Gastroesophageal sphincter (tissue), 4 donors: ENCODE measurements around the gene SEC22A. TPM values are rescaled to one million over a fixed set of nuclear protein-coding genes. Genes with fewer than 3 reads are reported as not detected.

Experiments
- ATAC-seq: fragments of 150-250 bp; one replicate; pipeline ENCODE4 v1.9.1; 2016; ENCODE audit warnings: mild to moderate bottlenecking, moderate library complexity
- H3K27ac ChIP-seq, 4 donors: fragments of 200-600 bp; sonication (generic) in 3 of 4; 1 replicate in 3 of 4; 2 replicates in 1 of 4; pipeline ENCODE4 v1.5.1; 2016 to 2019
- H3K27me3 ChIP-seq: fragments of 200-600 bp; sonication (generic); one replicate; pipeline ENCODE4 v1.5.1; 2019
- H3K36me3 ChIP-seq, 2 donors: fragments of 200-600 bp; sonication (generic); one replicate each; pipeline ENCODE4 v1.5.1; 2019; ENCODE audit warnings: control low read depth in 1 of 2
- H3K4me1 ChIP-seq, 3 donors: fragments of 200-600 bp; sonication (generic); 1 replicate in 2 of 3; 2 replicates in 1 of 3; pipeline ENCODE4 v1.5.1; 2016 to 2019; ENCODE audit warnings: control low read depth in 2 of 3
- H3K4me3 ChIP-seq, 2 donors: fragments of 200-600 bp; sonication (generic); one replicate each; pipeline ENCODE4 v1.5.1; 2019; ENCODE audit warnings: mild to moderate bottlenecking in 1 of 2, moderate library complexity in 1 of 2
- H3K9me3 ChIP-seq, 3 donors: fragments of 200-600 bp; sonication (generic); one replicate each; pipeline ENCODE4 v1.5.1; 2017 to 2019; ENCODE audit warnings: control low read depth in 2 of 3
- CTCF ChIP-seq, 4 experiments: fragments of 200-600 bp in 2 of 4; fragments of 450-650 bp in 2 of 4; sonication (generic) in 1 of 4; IDR thresholded peaks; one replicate each; pipeline ENCODE4 v1.5.1; 2017 to 2019; ENCODE audit warnings: antibody characterized with exemption in 4 of 4, mild to moderate bottlenecking in 2 of 4, moderate library complexity in 2 of 4
- EP300 ChIP-seq: sonication (generic); formaldehyde crosslinking; IDR thresholded peaks from one replicate; pipeline ENCODE4 v1.6.1; 2017; ENCODE audit warnings: antibody characterized with exemption, mild to moderate bottlenecking
- POLR2A ChIP-seq, 2 donors: fragments of 450-650 bp; IDR thresholded peaks; one replicate each; pipeline ENCODE4 v1.6.1; 2017; ENCODE audit warnings: antibody characterized with exemption in 2 of 2, mild to moderate bottlenecking in 2 of 2, moderate library complexity in 1 of 2
- POLR2AphosphoS5 ChIP-seq: sonication (generic); formaldehyde crosslinking; IDR thresholded peaks from one replicate; pipeline ENCODE4 v1.6.1; 2017; ENCODE audit warnings: antibody characterized with exemption
- WGBS, 2 donors: methylation state at CpG; one replicate each; pipeline ENCODE4 v1.1.5; 2018; ENCODE audit warnings: low coverage in 1 of 2; 5-methylcytosine and 5-hydroxymethylcytosine counted together
- total RNA-seq, 4 donors: library from RNA; depleted of rRNA; stranded (reverse); fragments of >200 nt; gene quantifications; one replicate each; pipeline ENCODE4 v1.1.0, GENCODE V29; 2016

Gene SEC22A
- total RNA-seq, 4 donors from 2014 or later: 17.3 to 32.2 (median 23.9) TPM

- no peaks in the 10 kb centered on the region for H3K9me3 ChIP-seq
- H3K4me1 ChIP-seq: peaks cover 0 to 29% (median 0%) of the 10 kb centered on the region in 3 donors
- H3K4me3 ChIP-seq: no peak overlapping the region
- no peak for ATAC-seq
- H3K27ac ChIP-seq: peak overlapping the region in 2 of 4 donors; percentile 32 to 50
- TF ChIP-seq POLR2A (IDR thresholded peaks at IDR 0.05): no peak
- no peak for TF ChIP-seq CTCF (IDR thresholded peaks at IDR 0.05)
- TF ChIP-seq EP300: no peak
- no peak for TF ChIP-seq POLR2AphosphoS5
- H3K36me3 ChIP-seq: peaks cover 0 to 98% of the 10 kb centered on the region in 2 donors
- no peaks in the 10 kb centered on the region for H3K27me3 ChIP-seq
- WGBS, 2 donors: 90 to 96% methylated on average over 2 to 4 of the region's 7 CpGs
Observed at GRCh38 chr3:123291404-123291803, 89.7 kb downstream of the SEC22A start.

GRCh38 chr3:123292321-123293310 lies 90.9 kb downstream of the SEC22A start:
- WGBS, 2 donors: 68 to 100% methylated on average over 1 to 3 of the region's 15 CpGs

DNA sequence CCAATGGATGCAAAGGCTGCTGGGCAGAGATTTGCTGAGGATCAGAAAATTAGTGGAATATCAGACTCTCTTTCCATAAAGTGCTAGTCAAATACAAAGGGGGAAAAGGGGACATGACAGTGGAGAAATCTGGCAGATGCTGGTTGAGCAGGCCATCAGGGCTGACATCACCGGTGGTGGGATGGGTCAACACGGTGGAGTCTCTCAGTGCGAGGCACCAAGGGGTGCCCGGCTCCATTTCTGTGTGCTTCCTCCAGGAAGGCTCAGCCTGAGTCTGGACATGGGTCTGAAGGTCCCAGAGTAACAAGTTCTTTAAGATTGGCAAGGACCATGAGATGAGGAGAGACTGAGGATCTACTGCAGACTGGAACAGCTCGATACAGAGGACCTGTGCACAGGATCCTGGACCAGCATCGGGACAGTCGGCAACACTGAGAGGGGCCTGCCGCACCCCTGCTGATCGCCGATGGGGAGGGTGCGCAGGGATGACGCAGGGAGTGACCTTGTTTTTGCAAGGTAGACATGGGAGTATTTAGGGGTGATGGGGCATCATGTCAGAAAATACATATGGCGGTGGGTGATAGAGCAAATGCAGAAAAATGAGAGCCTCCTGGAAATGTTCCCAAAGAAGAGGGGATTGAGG lies 92.7 kb downstream of the SEC22A start:
- Histone ChIP-seq H3K4me1 (peaks cover 0 to 28% (median 0%) of the 10 kb centered on the region in 3 donors), H3K27me3 (no peaks in the 10 kb centered on the region), H3K36me3 (peaks cover 0 to 100% of the 10 kb centered on the region in 2 donors), H3K4me3 (no peak overlapping the region), H3K27ac (no peak overlapping the region), H3K9me3 (no peaks in the 10 kb centered on the region)
- no peak for ATAC-seq
- 84% methylated on average over 6 to 10 of the region's 13 CpGs for WGBS, 2 donors
- TF ChIP-seq POLR2A (IDR thresholded peaks at IDR 0.05): no peak
- TF ChIP-seq POLR2AphosphoS5: no peak
- no peak for TF ChIP-seq EP300
- no peak for TF ChIP-seq CTCF (IDR thresholded peaks at IDR 0.05)

More at GRCh38 chr3:123292321-123293310, 90.9 kb downstream of the SEC22A start:
- Histone ChIP-seq H3K9me3 (no peaks in the 10 kb centered on the region), H3K4me3 (no peak overlapping the region), H3K36me3 (peaks cover 0 to 98% of the 10 kb centered on the region in 2 donors), H3K27ac (peak overlapping the region in 3 of 4 donors; percentile 32 to 50 (median 35)), H3K4me1 (peaks cover 0 to 29% (median 0%) of the 10 kb centered on the region in 3 donors), H3K27me3 (no peaks in the 10 kb centered on the region)
- ATAC-seq: no peak
- TF ChIP-seq POLR2A (IDR thresholded peaks at IDR 0.05) (no peak), POLR2AphosphoS5 (no peak), EP300 (no peak), CTCF (IDR thresholded peaks at IDR 0.05) (no peak)

- H3K4me1 ChIP-seq: peaks cover 0 to 18% (median 0%) of the 10 kb centered on the region in 3 donors
- WGBS, 2 donors: 86% methylated on average over 1 of the region's 7 CpGs; no CpG with 5 or more reads in 1 of the 2 donors
- no peak overlapping the region for H3K4me3 ChIP-seq
- TF ChIP-seq POLR2AphosphoS5 (no peak), EP300 (no peak), CTCF (IDR thresholded peaks at IDR 0.05) (no peak), POLR2A (IDR thresholded peaks at IDR 0.05) (no peak)
- no peaks in the 10 kb centered on the region for H3K9me3 ChIP-seq
- no peak overlapping the region for H3K27ac ChIP-seq
- H3K36me3 ChIP-seq: peaks cover 0 to 100% of the 10 kb centered on the region in 2 donors
- no peaks in the 10 kb centered on the region for H3K27me3 ChIP-seq
- no peak for ATAC-seq
Observed at GRCh38 chr3:123295171-123295900, 93.6 kb downstream of the SEC22A start.
